GM12878 (cell line): ENCODE data around the gene MAGI1. TPM values are rescaled to one million over a fixed set of nuclear protein-coding genes. Genes with fewer than 3 reads are reported as not detected.

ENCODE experiments used
- ATF3 ChIP-seq: IDR thresholded peaks from 2 replicates; pipeline ENCODE4 v1.6.1; 2011; ENCODE audit warnings: low read depth, mild to moderate bottlenecking, low read length, moderate library complexity, borderline replicate concordance; ENCODE audit errors: extremely low read depth
- CREM ChIP-seq: IDR thresholded peaks from 2 replicates; pipeline ENCODE4 v1.6.1; 2014; ENCODE audit warnings: antibody characterized with exemption, low read depth
- FOXM1 ChIP-seq: IDR thresholded peaks from 2 replicates; pipeline ENCODE4 v1.6.1; 2012; ENCODE audit warnings: low read depth, mild to moderate bottlenecking, inconsistent platforms, low read length, moderate library complexity
- POU2F2 ChIP-seq: IDR thresholded peaks from 3 replicates; pipeline ENCODE4 v1.6.1; 2011; ENCODE audit warnings: low read depth, mild to moderate bottlenecking, low read length, borderline replicate concordance
- RAD21 ChIP-seq: IDR thresholded peaks from 2 replicates; pipeline ENCODE4 v1.6.1; 2011; ENCODE audit warnings: mild to moderate bottlenecking, low read depth, low read length, moderate library complexity; ENCODE audit not compliant: insufficient read depth
- RUNX3 ChIP-seq: IDR thresholded peaks from 2 replicates; pipeline ENCODE4 v1.6.1; 2012; ENCODE audit warnings: low read length, inconsistent platforms
- SMAD5 ChIP-seq: IDR thresholded peaks from 2 replicates; pipeline ENCODE4 v1.6.1; 2016; ENCODE audit warnings: antibody characterized with exemption, low read depth
- SMC3 ChIP-seq: IDR thresholded peaks from 2 replicates; pipeline ENCODE4 v1.6.1; 2011; ENCODE audit warnings: low read length, improper control_type of control experiment, borderline replicate concordance
- ZNF384 ChIP-seq: IDR thresholded peaks from 2 replicates; pipeline ENCODE4 v1.6.1; 2012; ENCODE audit warnings: low read depth, mild to moderate bottlenecking, low read length, improper control_type of control experiment, borderline replicate concordance
- polyA plus RNA-seq, 11 experiments: library from polyadenylated mRNA; depleted of rRNA in 4 of 11; unstranded in 6 of 11; stranded (reverse) in 5 of 11; fragments of >200 nt; fragmentation: Nextera tagmentation in 4 of 11; fragmentation: Illumina TruSeq in 1 of 11; extraction: Ambion mirVana in 4 of 11; extraction: Trizol in 1 of 11; gene quantifications; 1 replicate in 1 of 11; 2 replicates in 10 of 11; pipeline versions ENCODE4 v1.2.1 to v1.2.3, GENCODE V29; 2011 to 2016; ENCODE audit warnings: inconsistent platforms in 2 of 11, missing spikeins in 2 of 11, low read depth in 1 of 11
- total RNA-seq, 4 experiments: library from RNA; depleted of rRNA in 3 of 4; stranded (reverse); fragments of >200 nt in 3 of 4; fragmentation: Illumina TruSeq in 1 of 4; extraction: Trizol in 1 of 4; gene quantifications; 2 replicates each; pipeline versions ENCODE4 v1.2.1 to v1.2.3, GENCODE V29; 2013 to 2021
- TF ChIP-seq, protein P1 (sequence below): IDR thresholded peaks from 2 replicates; pipeline ENCODE4 v1.6.1; 2011; ENCODE audit warnings: borderline replicate concordance, low read depth, mild to moderate bottlenecking, moderate library complexity, mixed read lengths, low read length; ENCODE audit not compliant: insufficient read depth; ENCODE audit errors: extremely low read length
- TF ChIP-seq, protein P2 (sequence below): IDR thresholded peaks from 2 replicates; pipeline ENCODE4 v1.6.1; 2012; ENCODE audit warnings: mild to moderate bottlenecking, low read depth, low read length
- TF ChIP-seq, protein P3 (sequence below), 3 experiments: IDR thresholded peaks in 2 of 3; conservative IDR thresholded peaks in 1 of 3; 2 replicates each; pipeline ENCODE4 v1.5.1; 2011; ENCODE audit warnings: low read depth in 3 of 3, low read length in 3 of 3, mild to moderate bottlenecking in 3 of 3, control low read depth in 2 of 3, moderate library complexity in 2 of 3, inconsistent platforms in 1 of 3, mixed read lengths in 1 of 3; ENCODE audit not compliant: control insufficient read depth in 2 of 3, insufficient read depth in 1 of 3; ENCODE audit errors: extremely low read depth in 1 of 3
- TF ChIP-seq, protein P4 (sequence below): fragments of 450-650 bp; IDR thresholded peaks from 2 replicates; pipeline ENCODE4 v1.6.1; 2018; ENCODE audit warnings: borderline replicate concordance, mild to moderate bottlenecking; ENCODE audit not compliant: partially characterized antibody

The MAGI1 gene
- total and polyA plus RNA-seq, 10 of the 15 experiments (the other 5 are each of a cell fraction or from before 2014, with no cell fraction given): 0.02 to 3.3 (median 0.29) TPM; not detected in 1

DNA sequence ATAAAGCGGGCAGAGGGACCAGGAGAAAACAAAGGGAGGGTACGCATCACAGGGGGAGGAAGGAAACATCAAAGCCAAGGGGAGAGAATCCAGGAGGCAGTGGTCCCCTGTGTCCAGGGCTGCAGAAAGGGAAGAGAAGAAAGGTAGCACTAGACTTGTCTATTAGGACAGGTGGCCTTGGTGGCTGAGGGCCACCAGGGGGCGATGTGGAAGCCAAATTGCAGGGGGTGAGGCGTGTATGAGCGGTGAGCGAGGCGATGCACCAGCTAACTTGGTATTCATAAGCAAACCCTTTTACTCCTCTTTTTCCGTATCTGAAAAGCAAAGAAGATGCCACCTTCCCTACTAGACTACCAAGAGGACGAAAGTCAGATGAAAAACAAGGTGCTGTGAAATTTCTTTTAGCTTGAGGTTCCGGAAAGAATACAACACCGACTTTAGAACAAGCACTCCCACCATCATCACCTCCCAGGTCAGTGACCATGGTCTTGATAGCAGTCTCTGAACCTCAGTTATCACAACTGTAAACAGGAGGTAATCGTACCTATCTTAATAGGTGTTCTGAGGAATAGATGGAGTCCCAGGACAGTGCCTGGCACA, 696.5 kb downstream of the MAGI1 start (continued):
- TF ChIP-seq, protein P1, sequence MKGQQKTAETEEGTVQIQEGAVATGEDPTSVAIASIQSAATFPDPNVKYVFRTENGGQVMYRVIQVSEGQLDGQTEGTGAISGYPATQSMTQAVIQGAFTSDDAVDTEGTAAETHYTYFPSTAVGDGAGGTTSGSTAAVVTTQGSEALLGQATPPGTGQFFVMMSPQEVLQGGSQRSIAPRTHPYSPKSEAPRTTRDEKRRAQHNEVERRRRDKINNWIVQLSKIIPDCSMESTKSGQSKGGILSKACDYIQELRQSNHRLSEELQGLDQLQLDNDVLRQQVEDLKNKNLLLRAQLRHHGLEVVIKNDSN: no peak
- TF ChIP-seq POU2F2 (no peak), FOXM1 (no peak), ZNF384 (no peak), RAD21 (peak; percentile 36; the same call in 1 of the 2 replicates), ATF3 (no peak), SMAD5 (no peak), CREM (no peak), SMC3 (peak; percentile 53; the same call in 1 of the 2 replicates), RUNX3 (no peak)
- TF ChIP-seq, protein P2, sequence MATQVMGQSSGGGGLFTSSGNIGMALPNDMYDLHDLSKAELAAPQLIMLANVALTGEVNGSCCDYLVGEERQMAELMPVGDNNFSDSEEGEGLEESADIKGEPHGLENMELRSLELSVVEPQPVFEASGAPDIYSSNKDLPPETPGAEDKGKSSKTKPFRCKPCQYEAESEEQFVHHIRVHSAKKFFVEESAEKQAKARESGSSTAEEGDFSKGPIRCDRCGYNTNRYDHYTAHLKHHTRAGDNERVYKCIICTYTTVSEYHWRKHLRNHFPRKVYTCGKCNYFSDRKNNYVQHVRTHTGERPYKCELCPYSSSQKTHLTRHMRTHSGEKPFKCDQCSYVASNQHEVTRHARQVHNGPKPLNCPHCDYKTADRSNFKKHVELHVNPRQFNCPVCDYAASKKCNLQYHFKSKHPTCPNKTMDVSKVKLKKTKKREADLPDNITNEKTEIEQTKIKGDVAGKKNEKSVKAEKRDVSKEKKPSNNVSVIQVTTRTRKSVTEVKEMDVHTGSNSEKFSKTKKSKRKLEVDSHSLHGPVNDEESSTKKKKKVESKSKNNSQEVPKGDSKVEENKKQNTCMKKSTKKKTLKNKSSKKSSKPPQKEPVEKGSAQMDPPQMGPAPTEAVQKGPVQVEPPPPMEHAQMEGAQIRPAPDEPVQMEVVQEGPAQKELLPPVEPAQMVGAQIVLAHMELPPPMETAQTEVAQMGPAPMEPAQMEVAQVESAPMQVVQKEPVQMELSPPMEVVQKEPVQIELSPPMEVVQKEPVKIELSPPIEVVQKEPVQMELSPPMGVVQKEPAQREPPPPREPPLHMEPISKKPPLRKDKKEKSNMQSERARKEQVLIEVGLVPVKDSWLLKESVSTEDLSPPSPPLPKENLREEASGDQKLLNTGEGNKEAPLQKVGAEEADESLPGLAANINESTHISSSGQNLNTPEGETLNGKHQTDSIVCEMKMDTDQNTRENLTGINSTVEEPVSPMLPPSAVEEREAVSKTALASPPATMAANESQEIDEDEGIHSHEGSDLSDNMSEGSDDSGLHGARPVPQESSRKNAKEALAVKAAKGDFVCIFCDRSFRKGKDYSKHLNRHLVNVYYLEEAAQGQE: no peak
- TF ChIP-seq, protein P3, sequence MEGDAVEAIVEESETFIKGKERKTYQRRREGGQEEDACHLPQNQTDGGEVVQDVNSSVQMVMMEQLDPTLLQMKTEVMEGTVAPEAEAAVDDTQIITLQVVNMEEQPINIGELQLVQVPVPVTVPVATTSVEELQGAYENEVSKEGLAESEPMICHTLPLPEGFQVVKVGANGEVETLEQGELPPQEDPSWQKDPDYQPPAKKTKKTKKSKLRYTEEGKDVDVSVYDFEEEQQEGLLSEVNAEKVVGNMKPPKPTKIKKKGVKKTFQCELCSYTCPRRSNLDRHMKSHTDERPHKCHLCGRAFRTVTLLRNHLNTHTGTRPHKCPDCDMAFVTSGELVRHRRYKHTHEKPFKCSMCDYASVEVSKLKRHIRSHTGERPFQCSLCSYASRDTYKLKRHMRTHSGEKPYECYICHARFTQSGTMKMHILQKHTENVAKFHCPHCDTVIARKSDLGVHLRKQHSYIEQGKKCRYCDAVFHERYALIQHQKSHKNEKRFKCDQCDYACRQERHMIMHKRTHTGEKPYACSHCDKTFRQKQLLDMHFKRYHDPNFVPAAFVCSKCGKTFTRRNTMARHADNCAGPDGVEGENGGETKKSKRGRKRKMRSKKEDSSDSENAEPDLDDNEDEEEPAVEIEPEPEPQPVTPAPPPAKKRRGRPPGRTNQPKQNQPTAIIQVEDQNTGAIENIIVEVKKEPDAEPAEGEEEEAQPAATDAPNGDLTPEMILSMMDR (IDR thresholded peaks at IDR 0.05 in 2 of 3, conservative IDR thresholded peaks at IDR 0.05 in 1 of 3; ENCODE audit: control insufficient read depth in 2 of 3, extremely low read depth in 1 of 3, insufficient read depth in 1 of 3, low read depth in 3 of 3, low read length in 3 of 3): peak; percentile 59 to 75 (median 63)
- TF ChIP-seq, protein P4, sequence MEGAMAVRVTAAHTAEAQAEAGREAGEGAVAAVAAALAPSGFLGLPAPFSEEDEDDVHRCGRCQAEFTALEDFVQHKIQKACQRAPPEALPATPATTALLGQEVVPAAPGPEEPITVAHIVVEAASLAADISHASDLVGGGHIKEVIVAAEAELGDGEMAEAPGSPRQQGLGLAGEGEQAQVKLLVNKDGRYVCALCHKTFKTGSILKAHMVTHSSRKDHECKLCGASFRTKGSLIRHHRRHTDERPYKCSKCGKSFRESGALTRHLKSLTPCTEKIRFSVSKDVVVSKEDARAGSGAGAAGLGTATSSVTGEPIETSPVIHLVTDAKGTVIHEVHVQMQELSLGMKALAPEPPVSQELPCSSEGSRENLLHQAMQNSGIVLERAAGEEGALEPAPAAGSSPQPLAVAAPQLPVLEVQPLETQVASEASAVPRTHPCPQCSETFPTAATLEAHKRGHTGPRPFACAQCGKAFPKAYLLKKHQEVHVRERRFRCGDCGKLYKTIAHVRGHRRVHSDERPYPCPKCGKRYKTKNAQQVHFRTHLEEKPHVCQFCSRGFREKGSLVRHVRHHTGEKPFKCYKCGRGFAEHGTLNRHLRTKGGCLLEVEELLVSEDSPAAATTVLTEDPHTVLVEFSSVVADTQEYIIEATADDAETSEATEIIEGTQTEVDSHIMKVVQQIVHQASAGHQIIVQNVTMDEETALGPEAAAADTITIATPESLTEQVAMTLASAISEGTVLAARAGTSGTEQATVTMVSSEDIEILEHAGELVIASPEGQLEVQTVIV: no peak
